Spleen (tissue), 11 donors: ENCODE results near the gene ADGRV1. TPM values are rescaled to one million over a fixed set of nuclear protein-coding genes. Genes with fewer than 3 reads are reported as not detected.
"Not testable (repeated sequence)": the region's sequence is repeated elsewhere in the genome, so short reads cannot be mapped to it uniquely, and the experiment has no call there.

ENCODE experiments used
- DNase-seq: peaks from one replicate; pipeline ENCODE4 v3.0.0-alpha.2; 2020
- H3K27ac ChIP-seq, 8 donors: fragments of 200-600 bp; sonication (generic) in 7 of 8; 1 replicate in 4 of 8; 2 replicates in 4 of 8; pipeline versions ENCODE4 v1.5.0 to v1.8.0; 2016 to 2021; ENCODE audit warnings: inconsistent platforms in 4 of 8, mild to moderate bottlenecking in 4 of 8, moderate library complexity in 1 of 8
- H3K27me3 ChIP-seq, 7 donors: fragments of 200-600 bp; sonication (generic) in 6 of 7; replicated peaks in 1 of 7; 1 replicate in 4 of 7; 2 replicates in 3 of 7; pipeline versions ENCODE4 v1.5.0 to v1.8.0; 2016 to 2021; ENCODE audit warnings: inconsistent platforms in 3 of 7, mild to moderate bottlenecking in 1 of 7
- H3K36me3 ChIP-seq, 6 donors: fragments of 200-600 bp; sonication (generic) in 5 of 6; 1 replicate in 4 of 6; 2 replicates in 2 of 6; pipeline versions ENCODE4 v1.5.0 to v1.8.0; 2016 to 2021; ENCODE audit warnings: inconsistent platforms in 2 of 6
- H3K4me1 ChIP-seq, 6 donors: fragments of 200-600 bp; sonication (generic) in 5 of 6; 1 replicate in 3 of 6; 2 replicates in 3 of 6; pipeline versions ENCODE4 v1.5.0 to v1.8.0; 2016 to 2021; ENCODE audit warnings: inconsistent platforms in 3 of 6
- H3K4me3 ChIP-seq, 8 donors: fragments of 200-600 bp; sonication (generic) in 7 of 8; 1 replicate in 4 of 8; 2 replicates in 4 of 8; pipeline versions ENCODE4 v1.5.0 to v1.8.0; 2016 to 2021; ENCODE audit warnings: inconsistent platforms in 4 of 8, mild to moderate bottlenecking in 4 of 8, moderate library complexity in 2 of 8
- H3K9me3 ChIP-seq, 8 donors: fragments of 200-600 bp; sonication (generic) in 7 of 8; 1 replicate in 4 of 8; 2 replicates in 4 of 8; pipeline versions ENCODE4 v1.5.0 to v1.8.0; 2016 to 2021; ENCODE audit warnings: inconsistent platforms in 4 of 8
- POLR2A ChIP-seq, 3 donors: fragments of 450-650 bp; IDR thresholded peaks; one replicate each; pipeline ENCODE4 v1.5.1; 2017; ENCODE audit warnings: antibody characterized with exemption in 3 of 3, mild to moderate bottlenecking in 1 of 3
- POLR2AphosphoS5 ChIP-seq, 3 donors: sonication (generic); formaldehyde crosslinking; IDR thresholded peaks; one replicate each; pipeline ENCODE4 v1.5.1; 2017; ENCODE audit warnings: antibody characterized with exemption in 3 of 3
- WGBS, 5 donors: extraction: QIAGEN DNeasy Blood & Tissue Kit in 3 of 5; methylation state at CpG; one replicate each; pipeline versions ENCODE4 v1.1.5 to v1.1.7; 2013 to 2018; 5-methylcytosine and 5-hydroxymethylcytosine counted together
- intact Hi-C: fragments of 100-400 bp; cut with DNase I; formaldehyde crosslinking; loops from one replicate; pipeline ENCODE4 v1.15.0; 2023; ENCODE audit warnings: low total_unique reads
- polyA plus RNA-seq, 3 donors: library from polyadenylated mRNA; stranded (reverse); fragments of 200-250 nt; gene quantifications; one replicate each; pipeline ENCODE4 v1.2.1, GENCODE V29; 2013
- total RNA-seq, 7 donors: library from RNA; depleted of rRNA in 3 of 7; stranded (reverse); fragments of >200 nt in 3 of 7; fragmentation: NEBNext Ultra II Directional in 4 of 7; extraction: Animal tissue kit (Norgen Biotek cat#: 25700) in 4 of 7; gene quantifications; one replicate each; pipeline versions ENCODE4 v1.1.0 to v1.2.1, GENCODE V29; 2016 to 2021
- TF ChIP-seq, protein P1 (sequence below), 11 experiments: fragments of 200-600 bp in 7 of 11; fragments of 450-650 bp in 4 of 11; sonication (generic) in 4 of 11; IDR thresholded peaks in 8 of 11; conservative IDR thresholded peaks in 3 of 11; 1 replicate in 7 of 11; 2 replicates in 4 of 11; pipeline versions ENCODE4 v1.4.0 to v1.8.0; 2016 to 2021; ENCODE audit warnings: antibody characterized with exemption in 11 of 11, inconsistent platforms in 4 of 11, mild to moderate bottlenecking in 1 of 11
- donor health status: healthy with polysubstance abuse.
- donor health status: DM: no; HTN: no; CAD: no; lungs with moderate emphysema.
- donor health status: DM: no; HTN: no; CAD: no.
- donor health status: Bipolar disorder and iron deficiency.
- donor health status: healthy.
- donor health status: DM: no; HTN: no; CAD: no.
- donor health status: DM: yes; HTN: yes; CAD: no.

ADGRV1 gene
- total and polyA plus RNA-seq, 10 donors: 0.08 to 0.69 (median 0.28) TPM; not detected in 3

GRCh38 chr5:90569084-90569483, 10.5 kb downstream of the ADGRV1 start:
- H3K4me1 ChIP-seq: no peaks in the 10 kb centered on the region
- H3K27me3 ChIP-seq: peaks cover 0 to 31% (median 0%) of the 10 kb centered on the region in 7 donors
- peaks cover 0 to 21% (median 2%) of the 10 kb centered on the region in 8 donors for H3K9me3 ChIP-seq
- H3K4me3 ChIP-seq: no peak overlapping the region
- no peaks in the 10 kb centered on the region for H3K36me3 ChIP-seq
- DNase-seq: no peak
- TF ChIP-seq, protein P1, sequence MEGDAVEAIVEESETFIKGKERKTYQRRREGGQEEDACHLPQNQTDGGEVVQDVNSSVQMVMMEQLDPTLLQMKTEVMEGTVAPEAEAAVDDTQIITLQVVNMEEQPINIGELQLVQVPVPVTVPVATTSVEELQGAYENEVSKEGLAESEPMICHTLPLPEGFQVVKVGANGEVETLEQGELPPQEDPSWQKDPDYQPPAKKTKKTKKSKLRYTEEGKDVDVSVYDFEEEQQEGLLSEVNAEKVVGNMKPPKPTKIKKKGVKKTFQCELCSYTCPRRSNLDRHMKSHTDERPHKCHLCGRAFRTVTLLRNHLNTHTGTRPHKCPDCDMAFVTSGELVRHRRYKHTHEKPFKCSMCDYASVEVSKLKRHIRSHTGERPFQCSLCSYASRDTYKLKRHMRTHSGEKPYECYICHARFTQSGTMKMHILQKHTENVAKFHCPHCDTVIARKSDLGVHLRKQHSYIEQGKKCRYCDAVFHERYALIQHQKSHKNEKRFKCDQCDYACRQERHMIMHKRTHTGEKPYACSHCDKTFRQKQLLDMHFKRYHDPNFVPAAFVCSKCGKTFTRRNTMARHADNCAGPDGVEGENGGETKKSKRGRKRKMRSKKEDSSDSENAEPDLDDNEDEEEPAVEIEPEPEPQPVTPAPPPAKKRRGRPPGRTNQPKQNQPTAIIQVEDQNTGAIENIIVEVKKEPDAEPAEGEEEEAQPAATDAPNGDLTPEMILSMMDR (IDR thresholded peaks at IDR 0.05 in 8 of 11, conservative IDR thresholded peaks at IDR 0.05 in 3 of 11): no peak
- H3K27ac ChIP-seq: no peak overlapping the region
- 70 to 85% (median 83%) methylated on average over 1 of the region's 1 CpG for WGBS, 5 donors
- intact Hi-C loops: no loop called here

DNA sequence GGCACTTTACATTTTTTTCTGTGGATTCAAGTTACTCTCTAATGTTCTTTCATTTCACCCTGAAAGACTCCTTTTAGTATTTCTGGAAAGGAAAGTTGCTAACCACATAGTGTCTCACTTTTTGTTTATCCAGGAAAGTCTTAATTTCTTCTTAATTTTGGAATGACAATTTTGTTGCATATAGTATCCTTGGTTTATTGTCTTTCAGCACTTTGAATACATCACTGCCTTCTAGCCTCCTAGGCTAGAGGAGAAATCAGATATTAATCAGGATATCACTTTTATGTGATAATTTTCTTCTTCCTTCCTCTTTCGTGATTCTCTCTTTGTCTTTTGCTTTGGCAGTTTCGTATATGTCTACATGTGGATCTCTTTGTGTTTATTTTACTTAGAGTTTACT, 11.4 kb downstream of the ADGRV1 start:
- Histone ChIP-seq H3K4me1 (no peaks in the 10 kb centered on the region), H3K4me3 (no peak overlapping the region), H3K27me3 (peaks cover 0 to 31% (median 0%) of the 10 kb centered on the region in 7 donors), H3K36me3 (no peaks in the 10 kb centered on the region), H3K9me3 (peaks cover 0 to 21% (median 2%) of the 10 kb centered on the region in 8 donors), H3K27ac (no peak overlapping the region)
- TF ChIP-seq POLR2A (IDR thresholded peaks at IDR 0.05): no peak
- no peak for DNase-seq
- intact Hi-C loops: no loop called here
- 58 to 81% (median 69%) methylated on average over 2 of the region's 2 CpGs for WGBS, 5 donors

- TF ChIP-seq POLR2A (IDR thresholded peaks at IDR 0.05) (no peak), POLR2AphosphoS5 (IDR thresholded peaks at IDR 0.05) (no peak)
- TF ChIP-seq, protein P1 (IDR thresholded peaks at IDR 0.05 in 8 of 11, conservative IDR thresholded peaks at IDR 0.05 in 3 of 11): no peak
- no peak overlapping the region for H3K27ac ChIP-seq
- no peak for DNase-seq
- intact Hi-C loops: no loop called here
- WGBS, 5 donors: 86 to 97% (median 90%) methylated on average over 1 of the region's 1 CpG
- no peak overlapping the region for H3K4me3 ChIP-seq
- no peaks in the 10 kb centered on the region for H3K36me3 ChIP-seq
- H3K9me3 ChIP-seq: peaks cover 0 to 22% (median 2%) of the 10 kb centered on the region in 8 donors
- no peaks in the 10 kb centered on the region for H3K4me1 ChIP-seq
- peaks cover 0 to 36% (median 0%) of the 10 kb centered on the region in 7 donors for H3K27me3 ChIP-seq
These were observed 12.7 kb downstream of the ADGRV1 start for GRCh38 chr5:90571147-90571773.

GRCh38 chr5:90575712-90576111, 17.1 kb downstream of the ADGRV1 start:
- no peaks in the 10 kb centered on the region for H3K4me1 ChIP-seq
- peaks cover 0 to 28% (median 11%) of the 10 kb centered on the region in 8 donors for H3K9me3 ChIP-seq
- H3K27me3 ChIP-seq: peaks cover 0 to 26% (median 0%) of the 10 kb centered on the region in 7 donors
- DNase-seq: no peak
- H3K4me3 ChIP-seq: no peak overlapping the region
- 72 to 95% (median 90%) methylated on average over 4 to 5 of the region's 5 CpGs for WGBS, 5 donors
- H3K36me3 ChIP-seq: no peaks in the 10 kb centered on the region
- H3K27ac ChIP-seq: no peak overlapping the region
- intact Hi-C loops: no loop called here
- TF ChIP-seq POLR2A (IDR thresholded peaks at IDR 0.05) (no peak), POLR2AphosphoS5 (IDR thresholded peaks at IDR 0.05) (no peak)

DNA sequence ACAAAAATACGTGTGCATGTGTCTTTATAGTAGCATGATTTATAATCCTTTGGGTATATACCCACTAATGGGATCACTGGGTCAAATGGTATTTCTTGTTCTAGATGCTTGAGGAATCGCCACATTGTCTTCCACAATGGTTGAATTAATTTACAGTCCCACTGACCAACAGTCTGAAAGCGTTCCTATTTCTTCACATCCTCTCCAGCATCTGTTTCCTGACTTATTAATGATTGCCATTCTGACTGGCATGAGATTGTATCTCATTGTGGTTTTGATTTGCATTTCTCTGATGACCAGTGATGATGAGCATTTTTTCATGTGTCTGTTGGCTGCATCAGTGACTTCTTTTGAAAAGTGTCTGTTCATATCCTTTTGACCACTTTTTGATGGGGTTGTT, 18.0 kb downstream of the ADGRV1 start:
- peaks cover 0 to 24% (median 11%) of the 10 kb centered on the region in 8 donors for H3K9me3 ChIP-seq
- H3K4me3 ChIP-seq, H3K36me3 ChIP-seq, H3K4me1 ChIP-seq, DNase-seq, intact Hi-C loops, H3K27ac ChIP-seq: not testable (repeated sequence)
- H3K27me3 ChIP-seq: peaks cover 0 to 17% (median 0%) of the 10 kb centered on the region in 7 donors
- 45 to 64% (median 56%) methylated on average over 3 of the region's 3 CpGs for WGBS, 5 donors

- 84 to 94% (median 90%) methylated on average over 2 of the region's 2 CpGs for WGBS, 5 donors
- intact Hi-C loops: not testable (repeated sequence)
These were observed 21.3 kb downstream of the ADGRV1 start for GRCh38 chr5:90579905-90580304.

More at GRCh38 chr5:90579905-90580304, 21.3 kb downstream of the ADGRV1 start:
- DNase-seq, H3K4me1 ChIP-seq, H3K4me3 ChIP-seq, H3K27ac ChIP-seq, H3K36me3 ChIP-seq, H3K27me3 ChIP-seq: not testable (repeated sequence)
- H3K9me3 ChIP-seq: peaks cover 0 to 24% (median 11%) of the 10 kb centered on the region in 8 donors
